GM21737 (cell line): ENCODE measurements around the gene METTL5.
A peak's percentile ranks its signal among the peaks of the same experiment; 100 is the strongest.
"Not testable (repeated sequence)": the region's sequence is repeated elsewhere in the genome, so short reads cannot be mapped to it uniquely, and the experiment has no call there.

Experiments
- ATAC-seq: cut with Tn5 transposase; IDR thresholded peaks from one replicate; pipeline ENCODE4 v1.9.1; 2021; ENCODE audit warnings: mild to moderate bottlenecking, moderate library complexity; ENCODE audit not compliant: unreplicated experiment

The METTL5 gene

GRCh38 chr2:169824373-169825333 lies at the start of gene METTL5:
METTL5 (minus strand) TSS chr2:169824905; CDS start chr2:169824597, 308 bp downstream.
- peak; percentile 53 for ATAC-seq

- ATAC-seq: no peak
These were observed 47.3 kb upstream of the METTL5 start for GRCh38 chr2:169871994-169872393.

- not testable (repeated sequence) for ATAC-seq
These were observed 46.7 kb upstream of the METTL5 start for GRCh38 chr2:169871369-169871768.

- ATAC-seq: no peak
These were observed 44.2 kb upstream of the METTL5 start for GRCh38 chr2:169868951-169869350.

GRCh38 chr2:169867579-169867978 lies 42.9 kb upstream of the METTL5 start:
- ATAC-seq: no peak

- not testable (repeated sequence) for ATAC-seq
These were observed 41.5 kb upstream of the METTL5 start for GRCh38 chr2:169866230-169866629.

GRCh38 chr2:169865492-169865891 lies 40.8 kb upstream of the METTL5 start:
- ATAC-seq: no peak

- ATAC-seq: no peak
These were observed 38.1 kb upstream of the METTL5 start for GRCh38 chr2:169862816-169863215.

GRCh38 chr2:169860149-169860548 lies 35.4 kb upstream of the METTL5 start:
- ATAC-seq: no peak

GRCh38 chr2:169859423-169859822 lies 34.7 kb upstream of the METTL5 start:
- no peak for ATAC-seq

- ATAC-seq: not testable (repeated sequence)
These were observed 30.9 kb upstream of the METTL5 start for GRCh38 chr2:169855281-169856258.

GRCh38 chr2:169853041-169853668 lies 28.4 kb upstream of the METTL5 start:
- no peak for ATAC-seq

- ATAC-seq: no peak
These were observed 25.0 kb upstream of the METTL5 start for GRCh38 chr2:169849710-169850109.

GRCh38 chr2:169848959-169849693 lies 24.4 kb upstream of the METTL5 start:
- ATAC-seq: not testable (repeated sequence)

- ATAC-seq: no peak
These were observed 20.3 kb upstream of the METTL5 start for GRCh38 chr2:169845016-169845415.

GRCh38 chr2:169841625-169842024 lies 16.9 kb upstream of the METTL5 start:
- ATAC-seq: not testable (repeated sequence)

GRCh38 chr2:169840747-169841142 lies 16.0 kb upstream of the METTL5 start:
- ATAC-seq: no peak

GRCh38 chr2:169839954-169840746 lies 15.4 kb upstream of the METTL5 start:
- no peak for ATAC-seq

GRCh38 chr2:169838743-169839489 lies 14.2 kb upstream of the METTL5 start:
- no peak for ATAC-seq
